Stimulated activated CD4-positive, alpha-beta T cell treated with anti-CD3 and anti-CD28 coated beads, Interleukin-1b, Interleukin-23, amount 100 ng/mL, for 48 hours (primary cell): Measurements from ENCODE around the gene TTLL8.
"Not testable (repeated sequence)": the region's sequence is repeated elsewhere in the genome, so short reads cannot be mapped to it uniquely, and the experiment has no call there.

Source experiments
- DNase-seq: peaks from one replicate; pipeline ENCODE4 v3.0.0-alpha.2; 2020

Gene TTLL8

DNA sequence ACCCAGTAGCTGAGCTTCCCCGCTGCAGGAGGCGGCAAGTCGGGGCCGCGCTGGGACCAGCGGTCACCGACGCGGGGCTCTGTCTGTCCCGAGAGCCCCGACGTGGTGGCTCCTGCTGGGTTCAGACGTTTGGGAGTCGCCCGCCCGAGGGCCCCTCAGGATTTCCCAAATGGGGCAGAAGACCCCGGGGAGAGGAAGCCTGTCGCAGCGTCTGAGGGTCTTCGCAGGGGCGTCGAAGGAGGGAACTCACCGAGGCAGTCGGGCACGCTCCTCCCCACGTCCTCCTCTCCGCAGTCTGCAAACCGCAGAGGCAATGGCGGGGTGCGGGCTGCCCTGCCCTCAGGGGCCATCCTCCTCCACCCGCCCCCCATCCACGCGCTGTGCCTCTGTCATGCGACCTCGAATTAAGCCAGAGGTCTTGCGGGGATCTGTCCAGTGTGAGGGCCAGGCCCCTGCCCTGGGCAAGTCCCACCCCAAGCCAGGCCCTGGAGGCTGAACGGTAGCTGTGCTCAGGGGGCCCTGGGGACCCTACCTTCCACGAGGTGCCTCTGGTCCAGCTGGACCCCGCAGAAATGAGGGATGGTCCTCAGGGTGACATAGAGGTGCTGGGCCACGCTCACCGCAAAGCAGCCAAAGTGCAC lies 58.0 kb downstream of the TTLL8 start:
- DNase-seq = no peak

DNA sequence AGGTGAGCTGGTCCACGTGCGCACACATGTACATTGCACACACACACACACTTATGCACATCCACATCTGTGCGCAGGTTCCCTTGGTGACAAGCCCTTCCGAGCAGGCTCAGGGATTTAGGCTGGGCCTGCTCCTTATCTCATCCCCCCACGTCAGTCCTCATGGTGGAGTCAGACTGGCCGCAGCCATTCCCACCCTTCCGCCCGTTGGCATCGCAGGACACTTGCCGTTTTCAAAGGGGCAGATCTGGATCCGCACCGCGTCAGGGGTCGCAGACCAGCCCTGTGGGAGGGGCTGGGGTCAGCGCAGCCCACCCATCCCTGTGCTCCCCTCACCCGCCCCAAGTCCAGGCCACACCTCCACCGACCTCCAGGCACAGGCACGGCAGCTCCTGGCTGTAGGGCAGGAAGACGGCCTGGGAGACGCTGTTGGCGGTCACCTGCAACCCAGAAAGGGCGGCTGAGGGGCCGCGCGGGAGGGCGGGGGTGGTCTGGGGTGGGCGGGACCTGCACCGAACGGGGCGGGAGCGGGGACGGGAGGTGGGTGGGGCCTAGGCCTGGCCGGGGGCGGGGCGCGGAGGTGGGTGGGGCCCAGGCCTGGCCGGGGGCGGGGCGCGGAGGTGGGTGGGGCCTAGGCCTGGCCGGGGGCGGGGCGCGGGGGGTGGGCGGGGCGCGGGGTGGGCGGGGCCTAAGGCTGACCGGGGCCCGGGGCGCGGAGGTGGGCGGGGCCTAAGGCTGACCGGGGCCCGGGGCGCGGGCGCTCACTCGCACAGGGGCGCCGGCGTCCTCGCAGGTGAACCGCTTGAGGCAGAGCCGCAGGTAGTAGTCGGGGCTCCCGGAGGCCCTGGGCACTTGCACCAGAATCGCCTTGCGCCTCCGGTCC lies 58.8 kb downstream of the TTLL8 start:
- no peak for DNase-seq

DNA sequence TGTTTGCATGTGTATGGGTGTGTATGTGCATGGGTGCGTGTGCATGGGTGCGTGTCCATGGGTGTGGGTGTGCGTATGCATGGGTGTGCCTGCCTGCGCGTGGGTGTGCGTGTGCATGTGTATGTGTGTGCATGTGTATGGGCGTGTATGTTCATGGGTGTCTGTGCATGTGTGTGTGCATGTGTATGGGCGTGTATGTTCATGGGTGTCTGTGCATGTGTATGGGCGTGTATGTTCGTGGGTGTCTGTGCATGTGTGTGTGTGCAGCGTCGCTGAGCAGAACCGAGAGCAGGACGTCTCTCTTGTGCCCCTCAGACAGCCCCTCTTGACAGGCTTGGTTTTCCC lies 59.4 kb downstream of the TTLL8 start:
- no peak for DNase-seq

DNA sequence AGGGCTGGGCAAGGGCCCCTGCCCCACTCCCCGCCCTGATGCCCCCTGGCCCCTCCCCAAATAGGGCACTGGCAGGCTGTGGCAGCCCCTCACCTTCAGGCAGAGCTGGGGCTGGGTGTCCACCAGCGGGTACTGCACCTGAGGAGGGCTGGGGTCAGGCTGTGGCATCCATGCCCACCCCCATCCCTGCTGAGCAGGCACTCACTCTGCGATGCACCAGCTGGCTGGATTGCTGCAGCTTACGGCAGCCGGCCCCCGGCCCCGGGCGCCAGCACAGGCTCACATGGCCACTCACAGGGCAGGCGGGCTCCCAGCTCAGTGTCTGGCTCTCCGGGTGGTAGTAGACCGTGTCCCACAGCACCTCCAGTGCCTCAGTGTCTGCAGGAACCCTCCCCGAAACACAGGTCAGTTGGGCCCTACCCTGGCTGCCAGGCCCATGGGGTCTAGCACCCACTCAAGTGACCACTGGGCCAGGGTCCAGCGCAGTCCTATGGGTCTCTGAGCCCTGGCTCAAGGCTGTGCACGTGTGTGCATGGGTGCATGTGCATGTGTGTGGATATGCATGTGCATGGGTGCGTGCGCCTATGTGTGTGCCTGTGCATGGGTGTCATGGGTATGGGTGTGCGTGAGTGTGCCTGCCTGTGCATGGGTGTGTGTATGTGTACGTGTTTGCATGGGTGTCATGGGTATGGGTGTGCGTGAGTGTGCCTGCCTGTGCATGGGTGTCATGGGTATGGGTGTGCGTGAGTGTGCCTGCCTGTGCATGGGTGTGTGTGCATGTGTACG lies 60.0 kb downstream of the TTLL8 start:
- DNase-seq = no peak

DNA sequence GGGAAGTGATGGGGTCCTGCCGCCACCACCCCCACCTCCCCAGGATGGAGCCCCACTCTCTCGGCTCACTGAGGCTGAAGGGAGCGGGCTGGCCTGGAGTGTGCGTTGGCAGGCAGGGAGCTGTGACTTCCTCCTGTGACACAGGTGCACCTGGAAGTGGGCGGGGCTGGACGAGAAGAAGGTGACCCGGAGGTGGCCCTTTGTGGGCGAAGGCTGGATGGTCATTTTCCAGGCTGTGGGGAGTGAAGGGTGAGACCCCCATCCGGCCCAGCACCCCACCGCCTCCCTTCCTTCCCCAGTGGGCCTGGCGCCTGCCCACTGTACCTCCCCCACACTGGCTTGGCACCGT lies 60.9 kb downstream of the TTLL8 start:
- DNase-seq = no peak

DNA sequence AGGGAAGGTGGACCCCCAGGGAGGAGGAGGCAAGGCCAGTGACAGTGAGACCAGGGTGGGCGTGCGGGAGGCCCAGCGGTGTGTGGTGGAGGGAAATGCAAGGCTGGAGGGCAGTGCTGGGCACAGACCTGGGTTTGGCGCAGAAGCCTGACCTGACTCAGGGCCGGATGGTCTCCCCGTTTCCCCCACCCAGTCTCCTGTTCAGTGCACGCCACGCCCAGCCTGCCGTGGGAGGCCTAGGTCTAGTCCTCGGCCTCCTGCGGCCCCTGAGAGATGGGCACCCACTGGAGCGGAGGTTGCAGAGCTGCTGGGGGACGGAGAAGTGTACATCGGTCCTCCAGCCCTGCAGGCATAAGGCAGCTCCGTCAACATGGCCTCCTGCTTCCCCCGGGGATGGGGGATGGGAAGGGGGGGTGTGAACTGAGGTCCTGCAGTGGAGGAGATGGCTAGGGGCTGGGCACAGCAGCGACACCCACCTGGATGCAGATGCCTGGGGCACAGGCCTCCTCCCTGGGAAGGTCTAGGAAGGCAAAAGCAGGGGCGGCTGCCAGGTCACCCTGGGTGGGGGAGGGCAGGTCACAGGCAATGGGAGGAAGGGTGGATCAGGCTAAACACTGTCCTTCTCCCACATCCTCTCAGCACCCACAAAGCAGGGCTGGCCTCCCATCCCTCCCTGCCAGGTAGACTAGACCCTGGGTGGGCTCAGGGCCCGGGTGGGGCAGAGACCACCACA lies 61.4 kb downstream of the TTLL8 start:
- DNase-seq = no peak

DNA sequence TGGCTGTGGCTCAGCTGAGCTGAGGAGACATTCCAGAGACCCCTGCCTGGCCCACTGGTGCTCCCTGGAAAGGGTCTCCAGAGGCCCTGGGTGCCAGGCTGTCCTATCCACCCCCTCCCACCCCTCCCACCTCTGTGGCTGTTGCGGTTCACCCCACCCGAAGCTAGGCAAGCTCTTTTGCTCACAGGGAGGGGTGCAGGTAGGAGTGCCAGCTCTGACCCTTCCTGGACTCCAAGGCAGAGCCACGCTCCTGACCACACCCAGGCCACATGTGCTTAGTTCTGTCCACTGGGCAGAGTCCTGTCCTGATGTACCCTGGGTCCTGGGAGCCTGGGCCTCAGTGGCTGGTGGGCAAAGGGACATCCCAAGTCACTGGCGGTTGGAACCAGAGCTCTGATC lies 62.0 kb downstream of the TTLL8 start:
- no peak for DNase-seq

DNA sequence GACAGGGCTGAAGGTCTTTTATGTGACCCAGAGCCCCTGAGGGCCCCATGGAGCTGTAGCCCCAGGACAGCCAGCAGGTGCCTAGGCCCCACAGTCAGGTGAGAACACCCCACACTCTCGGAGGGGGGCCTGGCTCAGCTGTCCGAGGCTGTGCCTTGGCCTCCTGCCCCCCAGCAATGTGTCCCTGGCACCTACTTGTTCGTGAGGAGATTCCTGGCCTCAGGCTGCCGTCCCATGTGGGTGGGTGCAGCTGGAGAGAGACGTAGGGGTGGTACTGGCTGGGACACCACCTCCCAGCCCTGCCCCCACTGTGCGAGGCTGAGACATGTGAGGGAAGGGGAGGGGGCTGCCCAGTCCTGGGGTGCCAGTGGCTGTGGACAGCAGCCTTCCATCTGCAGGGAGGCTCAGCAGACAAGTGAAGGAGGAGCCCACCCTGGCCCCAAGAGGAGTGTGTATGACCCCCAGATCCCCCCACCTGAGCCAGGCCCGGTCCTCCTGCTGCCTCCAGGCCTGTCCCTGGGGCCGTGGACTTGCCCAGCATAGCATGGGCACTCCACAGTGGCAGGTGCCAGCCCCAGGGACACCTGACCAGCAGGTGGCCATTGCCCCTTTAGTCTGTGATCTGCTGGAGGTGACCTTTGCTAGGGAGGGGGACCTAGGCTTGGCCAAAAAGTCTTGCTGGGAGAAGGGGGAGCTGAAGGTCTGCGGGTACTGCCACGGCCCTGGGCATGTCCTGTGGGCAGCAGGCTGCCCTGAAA lies 62.6 kb downstream of the TTLL8 start:
- no peak for DNase-seq

DNA sequence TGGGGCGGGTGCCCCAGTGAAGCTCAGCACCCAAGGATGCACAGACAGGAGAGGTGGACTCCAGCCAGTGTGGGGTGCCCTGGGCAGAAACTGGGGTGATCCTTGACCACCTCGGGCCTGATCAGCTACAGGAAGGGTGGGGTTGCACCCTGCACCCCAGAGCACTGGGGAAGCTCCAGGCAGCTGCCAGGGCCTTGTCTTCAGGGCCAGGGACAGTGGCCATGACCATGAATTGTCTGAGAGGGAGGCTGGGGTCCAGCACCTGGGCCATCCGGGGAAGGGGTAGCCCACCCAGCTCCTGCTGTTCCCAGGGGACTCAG lies 63.1 kb downstream of the TTLL8 start:
- DNase-seq = no peak

DNA sequence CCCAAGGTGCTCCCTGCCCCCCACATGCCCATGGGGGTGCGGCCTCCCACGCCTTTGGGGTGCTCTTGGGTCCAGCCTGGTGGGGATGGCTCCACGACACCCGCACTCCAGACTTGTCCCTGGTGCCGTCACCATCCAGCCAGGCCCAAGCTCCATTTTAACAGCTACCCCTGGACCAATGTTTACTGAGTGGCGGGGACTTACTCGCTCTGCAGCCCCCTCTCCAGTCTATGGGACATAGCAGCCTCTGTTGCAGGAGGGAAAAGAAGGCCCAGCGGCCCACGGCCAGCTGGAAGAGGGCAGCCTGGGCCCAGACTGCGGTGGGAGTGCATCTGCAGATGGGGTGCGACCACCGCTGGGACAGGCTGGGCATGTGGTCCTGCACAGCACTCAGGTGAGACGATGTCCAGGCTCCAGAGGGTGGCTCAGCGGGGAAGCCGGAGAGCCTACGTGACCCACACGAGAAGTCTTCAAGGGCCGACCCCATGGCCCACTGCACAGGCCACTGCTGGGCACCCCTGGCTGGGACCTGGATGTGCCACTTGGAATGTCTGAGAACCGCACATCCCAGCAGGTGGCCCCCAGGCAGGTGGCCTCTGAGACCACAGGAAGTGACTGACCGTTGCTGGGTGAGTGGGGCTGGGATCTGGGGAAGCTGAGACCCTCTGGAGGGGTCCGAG lies 63.6 kb downstream of the TTLL8 start:
- no peak for DNase-seq

DNA sequence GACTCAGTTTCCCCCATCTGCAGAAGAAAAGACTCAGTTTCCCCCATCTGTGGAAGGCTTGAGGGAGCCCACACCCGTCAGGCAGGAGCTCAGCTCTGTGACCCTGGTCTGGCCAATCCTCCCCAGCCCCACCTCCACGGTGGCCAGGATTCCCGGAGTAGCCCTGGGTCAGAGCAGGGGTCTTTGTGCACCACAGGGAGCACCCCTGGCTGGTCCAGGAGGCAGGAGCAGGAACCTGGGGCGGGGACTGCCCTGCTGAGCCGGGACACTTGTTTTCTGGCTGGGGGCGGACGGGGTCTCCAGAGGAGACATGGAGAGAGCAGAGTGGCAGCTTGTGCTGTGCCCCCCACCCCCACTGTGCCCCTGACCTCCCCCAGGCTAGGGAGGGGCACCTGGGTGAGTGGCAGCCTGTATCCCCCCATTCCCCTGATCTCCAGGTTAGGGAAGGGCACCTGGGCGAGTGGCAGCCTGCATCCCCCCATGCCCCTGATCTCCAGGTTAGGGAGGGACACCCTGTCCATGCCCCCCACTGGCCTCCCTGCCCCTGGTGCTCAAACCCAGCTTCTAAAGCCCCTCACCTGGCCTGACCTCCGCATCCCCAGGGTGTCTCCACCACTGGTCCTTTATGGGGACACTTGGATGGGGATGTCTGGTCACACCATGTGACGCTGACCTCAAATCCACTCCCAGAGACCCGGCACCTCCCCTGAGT lies 64.3 kb downstream of the TTLL8 start:
- no peak for DNase-seq

DNA sequence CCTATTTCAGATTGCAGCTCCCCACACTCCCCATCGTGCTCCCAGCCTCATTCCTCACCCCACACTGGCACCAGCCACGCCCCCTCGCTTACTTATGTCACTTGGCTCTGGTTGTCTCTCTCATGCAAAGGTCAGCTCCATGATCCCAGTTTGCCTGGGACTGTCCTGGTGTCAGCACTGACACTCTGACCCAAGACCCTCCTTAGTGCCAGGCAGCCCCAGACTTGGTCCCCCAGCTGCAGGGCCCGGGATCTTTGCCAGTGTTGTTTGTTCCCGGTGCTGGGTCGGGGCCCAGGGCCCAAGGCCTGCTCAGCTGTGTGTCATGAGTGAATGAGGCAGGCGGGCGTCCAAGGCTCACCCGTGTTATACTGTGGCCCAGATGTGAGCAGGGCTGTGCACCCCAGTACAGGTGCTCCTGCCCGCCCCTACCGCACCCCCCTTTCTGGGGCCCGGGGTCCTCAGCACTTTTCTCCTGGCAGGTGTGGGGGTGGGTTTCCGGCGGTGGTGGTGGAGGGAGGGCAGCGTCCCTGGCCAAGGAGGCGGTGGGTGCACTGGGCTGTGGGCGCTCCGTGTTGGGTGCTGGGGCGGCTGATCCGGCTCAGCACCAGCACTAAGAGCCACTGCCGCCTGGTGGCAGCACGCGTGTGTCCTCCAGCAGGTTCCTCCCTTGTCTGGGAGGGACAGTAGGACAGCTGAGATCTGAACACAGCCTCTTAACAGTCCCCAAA lies 65.0 kb downstream of the TTLL8 start:
- peak; percentile 67 for DNase-seq

DNA sequence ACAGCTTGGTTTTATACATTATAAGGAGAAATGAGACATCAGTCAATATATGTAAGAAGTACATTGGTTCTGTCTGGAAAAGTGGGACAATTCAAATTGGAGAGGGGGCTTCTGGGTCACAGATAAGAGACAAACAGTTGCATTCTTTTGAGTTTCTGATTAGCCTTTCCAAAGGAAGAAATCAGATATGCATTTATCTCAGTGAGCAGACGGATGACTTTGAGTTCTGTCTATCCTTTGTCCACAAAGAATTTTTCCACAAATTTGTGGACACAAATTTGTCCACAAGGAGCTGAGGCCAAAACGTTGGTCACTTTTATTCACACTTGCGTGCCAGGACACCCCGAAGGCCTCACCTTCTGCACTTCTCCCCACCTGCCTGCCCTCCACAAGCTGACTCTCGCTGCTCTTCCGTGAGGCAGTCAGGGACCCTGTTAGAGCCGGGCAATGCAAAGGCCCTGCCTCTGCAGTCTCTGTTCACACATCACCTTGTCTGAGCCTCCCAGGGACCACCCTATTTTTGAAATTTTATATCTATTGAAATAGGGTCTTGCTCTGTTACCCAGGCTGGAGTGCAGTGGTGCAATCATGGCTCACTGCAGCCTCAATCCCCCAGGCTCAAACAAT lies 66.1 kb downstream of the TTLL8 start:
- no peak for DNase-seq

DNA sequence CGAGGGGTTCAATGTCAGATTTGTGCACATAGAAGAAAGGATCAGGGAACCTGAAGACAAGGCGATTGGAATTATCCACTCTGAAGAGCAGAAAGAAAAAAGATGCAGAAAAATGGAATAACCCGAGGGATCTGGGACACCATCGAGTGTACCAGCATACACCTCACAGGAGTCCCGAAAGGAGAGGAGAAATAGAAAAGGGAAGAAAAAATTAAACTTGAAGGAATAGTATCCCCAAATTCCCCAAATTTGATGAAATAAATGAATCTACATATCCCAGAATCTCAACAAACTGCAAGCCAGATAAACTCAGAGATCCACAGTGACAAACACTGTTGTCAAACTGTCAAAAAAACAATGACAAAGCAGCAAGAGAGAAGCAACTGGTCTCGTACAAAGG lies 66.9 kb downstream of the TTLL8 start:
- DNase-seq = no peak

DNA sequence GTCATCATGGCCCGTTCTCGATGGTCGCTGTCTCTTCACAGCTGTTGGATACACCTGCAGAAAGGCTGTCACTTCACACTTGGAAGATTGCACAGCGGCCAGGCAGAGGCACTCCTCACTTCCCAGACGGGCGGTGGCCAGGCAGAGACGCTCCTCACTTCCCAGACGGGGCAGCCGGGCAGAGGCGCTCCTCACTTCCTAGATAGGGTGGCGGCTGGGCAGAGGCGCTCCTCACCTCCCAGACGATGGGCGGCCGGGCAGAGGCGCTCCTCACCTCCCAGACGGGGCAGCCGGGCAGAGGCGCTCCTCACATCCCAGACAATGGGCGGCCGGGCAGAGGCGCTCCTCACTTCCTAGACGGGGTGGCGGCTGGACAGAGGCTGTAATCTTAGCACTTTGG lies 68.3 kb downstream of the TTLL8 start:
- not testable (repeated sequence) for DNase-seq

DNA sequence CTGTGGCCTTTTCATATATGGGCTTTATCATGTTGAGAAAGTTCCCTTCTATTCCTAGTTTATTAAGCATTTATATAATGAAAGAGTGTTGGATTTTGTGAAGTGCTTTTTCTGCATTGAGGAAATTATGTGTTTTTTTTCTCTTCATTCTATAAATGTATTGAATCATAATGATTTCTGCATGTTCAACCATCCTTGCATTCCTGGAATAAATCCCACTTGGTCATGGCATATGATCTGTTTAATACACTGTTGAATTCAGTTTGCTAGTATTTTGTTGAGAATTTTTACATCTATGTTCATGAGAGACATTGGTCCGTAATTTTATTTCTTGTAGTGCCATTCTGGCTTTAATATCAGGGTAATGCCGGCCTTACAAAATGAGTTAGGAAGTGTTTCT lies 71.8 kb downstream of the TTLL8 start:
- no peak for DNase-seq

DNA sequence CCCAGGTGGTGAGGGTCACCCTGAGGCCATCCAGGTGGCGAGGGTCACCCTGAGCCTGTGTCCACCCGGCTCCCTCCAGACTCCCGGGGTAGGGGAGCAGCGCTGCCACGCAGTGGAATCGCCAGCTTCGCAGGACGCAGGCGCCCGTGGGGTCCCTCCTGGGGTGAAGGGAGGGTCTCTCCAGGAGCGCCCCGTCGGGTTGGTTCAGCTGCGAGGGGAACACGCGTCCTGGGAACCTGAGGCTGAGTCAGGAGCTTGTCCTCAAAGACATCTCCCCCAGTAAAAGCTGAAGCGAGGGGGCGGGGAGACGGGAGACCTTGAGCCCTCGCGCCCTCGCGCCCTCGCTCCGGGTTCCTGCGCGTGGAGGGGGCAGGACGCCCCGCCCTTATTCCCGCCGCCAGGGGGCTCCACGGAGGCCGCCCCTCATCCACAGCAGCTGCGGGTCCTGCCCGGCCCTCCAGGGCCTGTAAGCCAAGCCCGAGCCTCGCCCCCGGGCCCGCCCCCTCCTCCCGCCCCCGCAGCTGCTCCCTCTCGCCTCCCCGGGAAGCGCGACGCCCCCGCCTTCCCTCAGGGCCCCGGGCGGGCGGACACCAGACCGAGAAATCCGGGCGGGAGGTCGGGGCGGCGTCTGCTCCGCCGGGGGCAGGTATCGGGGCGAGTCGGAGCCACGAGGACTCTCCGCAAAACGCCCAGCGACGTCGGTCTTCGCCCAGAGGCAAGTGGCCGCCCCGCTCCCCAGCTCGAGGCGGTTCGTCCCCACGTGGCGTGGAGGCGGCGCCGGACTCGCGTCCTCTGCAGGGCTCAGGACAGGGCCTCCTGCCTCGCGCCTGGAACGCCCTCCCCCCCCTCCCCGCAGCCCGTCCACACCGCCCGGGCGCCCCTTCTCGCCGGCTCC lies 74.7 kb downstream of the TTLL8 start:
- DNase-seq = no peak

DNA sequence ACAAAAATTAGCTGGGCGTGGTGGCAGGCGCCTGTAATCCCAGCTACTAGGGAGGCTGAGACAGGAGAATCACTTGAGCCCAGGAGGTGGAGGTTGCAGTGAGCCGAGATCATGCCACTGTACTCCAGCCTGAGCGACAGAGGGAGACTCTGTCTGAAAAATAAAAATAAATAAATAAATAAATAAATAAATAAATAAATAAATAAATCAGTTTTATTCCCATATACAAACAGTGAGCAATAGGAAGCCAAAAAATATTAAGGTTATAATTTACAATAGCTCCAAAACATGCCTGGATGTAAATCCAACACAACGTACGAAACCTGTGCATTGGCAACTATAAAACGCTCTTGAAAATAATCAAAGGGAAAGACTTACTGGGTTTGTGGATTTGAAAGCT lies 76.3 kb downstream of the TTLL8 start:
- DNase-seq = not testable (repeated sequence)
